GM12865 (cell line): ENCODE data around the gene CBL.
"Not testable (repeated sequence)": the region's sequence is repeated elsewhere in the genome, so short reads cannot be mapped to it uniquely, and the experiment has no call there.

ENCODE experiments used
- DNase-seq: peaks from one replicate; pipeline ENCODE4 v3.0.0; 2010; ENCODE audit warnings: low read depth
- H3K4me3 ChIP-seq: 2 replicates; pipeline ENCODE4 v1.5.1; 2011; ENCODE audit warnings: mild to moderate bottlenecking, low read depth, low read length, control low read depth
- CTCF ChIP-seq: IDR thresholded peaks from 2 replicates; pipeline ENCODE4 v1.5.1; 2011; ENCODE audit warnings: low read length, control low read depth, low read depth, inconsistent platforms; ENCODE audit not compliant: insufficient read depth; ENCODE audit errors: missing control alignments

Gene CBL

GRCh38 chr11:119209186-119209585 is 3.0 kb downstream of the CBL start:
- TF ChIP-seq CTCF, result no peak
- no peak for DNase-seq
- no peak overlapping the region for H3K4me3 ChIP-seq

GRCh38 chr11:119210050-119210449 is 3.9 kb downstream of the CBL start:
- no peak overlapping the region for H3K4me3 ChIP-seq
- DNase-seq, result no peak
- no peak for TF ChIP-seq CTCF

- DNase-seq, result no peak
- TF ChIP-seq CTCF, result no peak
- no peak overlapping the region for H3K4me3 ChIP-seq
These were observed 12.2 kb downstream of the CBL start for GRCh38 chr11:119218141-119218878.

- no peak overlapping the region for H3K4me3 ChIP-seq
- TF ChIP-seq CTCF, result no peak
- no peak for DNase-seq
These were observed 16.2 kb downstream of the CBL start for GRCh38 chr11:119222308-119222707.

GRCh38 chr11:119222891-119223290 is 16.8 kb downstream of the CBL start:
- TF ChIP-seq CTCF, result no peak

GRCh38 chr11:119223856-119224255 is 17.7 kb downstream of the CBL start:
- no peak for TF ChIP-seq CTCF
- H3K4me3 ChIP-seq, result no peak overlapping the region
- no peak for DNase-seq

More at GRCh38 chr11:119222891-119223290, 16.8 kb downstream of the CBL start:
- H3K4me3 ChIP-seq, result no peak overlapping the region
- DNase-seq, result no peak

GRCh38 chr11:119228535-119229287 is 22.6 kb downstream of the CBL start:
- H3K4me3 ChIP-seq, DNase-seq: not testable (repeated sequence)
